ENCODE results near the gene WSB1. TPM values are rescaled to one million over a fixed set of nuclear protein-coding genes. Genes with fewer than 3 reads are reported as not detected.

WSB1 gene
- total and polyA plus RNA-seq, 2 donors (not counting 1 experiment from before 2014, with no cell fraction given) = 123 to 217 TPM

GRCh38 chr17:27354491-27355081 lies 60.7 kb downstream of the WSB1 start:
- Mint-ChIP-seq H3K4me1 (peaks cover 18% of the 10 kb centered on the region), H3K27ac (peak overlapping the region; percentile 64), H3K9me3 (ENCODE audit: insufficient read depth) (no peaks in the 10 kb centered on the region), H3K4me3 (peak overlapping the region; percentile 73), H3K27me3 (no peaks in the 10 kb centered on the region)
- Histone ChIP-seq H4K20me1 (ENCODE audit: control insufficient read depth, insufficient read depth, low read length, poor library complexity, severe bottlenecking) (no peaks in the 10 kb centered on the region), H3K9ac (ENCODE audit: low read length) (peak overlapping the region; percentile 91), H3K9me3 (ENCODE audit: control extremely low read depth in 1 of 3, control insufficient read depth in 2 of 3, insufficient read depth in 1 of 3, low read length in 2 of 3) (no peaks in the 10 kb centered on the region), H3K79me2 (ENCODE audit: control insufficient read depth, insufficient read depth, low read length) (no peaks in the 10 kb centered on the region), H2AFZ (ENCODE audit: insufficient read depth, low read depth, low read length, poor library complexity, severe bottlenecking) (peak overlapping the region; percentile 99), H3K27me3 (replicated peaks in 1 of 4; ENCODE audit: control extremely low read depth in 1 of 4, control insufficient read depth in 3 of 4, insufficient read depth in 4 of 4, low read length in 3 of 4) (no peaks in the 10 kb centered on the region), H3K27ac (ENCODE audit: low read length in 2 of 2) (no peak overlapping the region), H3K36me3 (replicated peaks in 1 of 2; ENCODE audit: control extremely low read depth in 1 of 2, control insufficient read depth in 1 of 2, extremely low read depth in 1 of 2, insufficient read depth in 2 of 2, low read length in 1 of 2) (no peaks in the 10 kb centered on the region), H3K4me1 (ENCODE audit: control insufficient read depth in 2 of 2, insufficient read depth in 2 of 2, low read length in 2 of 2) (peaks cover 11 to 17% of the 10 kb centered on the region in 2 donors), H3K4me3 (ENCODE audit: control extremely low read depth in 1 of 5, extremely low read depth in 1 of 5, insufficient read depth in 1 of 5, low read depth in 2 of 5, low read length in 4 of 5) (peak overlapping the region in 3 of 5 experiments; percentile 72 to 78 (median 73)), H3K4me2 (replicated peaks; ENCODE audit: low read depth, low read length, poor library complexity, severe bottlenecking) (peak overlapping the region; percentile 97)
- CTCF ChIA-PET = interaction anchor here (0.6 to 13.4 kb wide), 17 partner anchors 8 to 298 kb away, joined by 3 to 170 read pairs (median 6); no protein-coding TSS in a partner anchor
- intact Hi-C loops (cut with micrococcal nuclease) = loop anchor here (5.0 kb wide), 4 partner anchors 103 to 983 kb away; partner anchors contain the start of genes IFT20, KSR1 and TNFAIP1
- TF ChIP-seq CTCF (IDR thresholded peaks at IDR 0.05) = no peak
- POLR2A ChIA-PET = no interaction called here
- ATAC-seq (ENCODE audit: low read depth) (no peak), DNase-seq (peak; percentile 44)
- WGBS (ENCODE audit: insufficient coverage) = 76% methylated on average over 8 of the region's 8 CpGs

- H2AFZ ChIP-seq (ENCODE audit: insufficient read depth, low read depth, low read length, poor library complexity, severe bottlenecking) = no peak overlapping the region
- no peak overlapping the region for H3K9ac ChIP-seq (ENCODE audit: low read length)
- CTCF ChIA-PET = interaction anchor here (1.2 to 13.4 kb wide), 5 partner anchors 22 to 295 kb away, joined by 3 to 170 read pairs (median 10); no protein-coding TSS in a partner anchor
- no peak overlapping the region for H3K4me3 ChIP-seq (ENCODE audit: control extremely low read depth in 1 of 5, extremely low read depth in 1 of 5, insufficient read depth in 1 of 5, low read depth in 2 of 5, low read length in 4 of 5)
- Mint-ChIP-seq H3K4me3 (no peak overlapping the region), H3K27ac (no peak overlapping the region), H3K9me3 (ENCODE audit: insufficient read depth) (no peaks in the 10 kb centered on the region), H3K4me1 (peaks cover 18% of the 10 kb centered on the region), H3K27me3 (no peaks in the 10 kb centered on the region)
- no peaks in the 10 kb centered on the region for H3K36me3 ChIP-seq (replicated peaks in 1 of 2; ENCODE audit: control extremely low read depth in 1 of 2, control insufficient read depth in 1 of 2, extremely low read depth in 1 of 2, insufficient read depth in 2 of 2, low read length in 1 of 2)
- H3K79me2 ChIP-seq (ENCODE audit: control insufficient read depth, insufficient read depth, low read length) = no peaks in the 10 kb centered on the region
- intact Hi-C loops (cut with micrococcal nuclease) = no loop called here
- no peak overlapping the region for H3K4me2 ChIP-seq (replicated peaks; ENCODE audit: low read depth, low read length, poor library complexity, severe bottlenecking)
- H3K9me3 ChIP-seq (ENCODE audit: control extremely low read depth in 1 of 3, control insufficient read depth in 2 of 3, insufficient read depth in 1 of 3, low read length in 2 of 3) = no peaks in the 10 kb centered on the region
- TF ChIP-seq EZH2 (IDR thresholded peaks at IDR 0.05; ENCODE audit: borderline replicate concordance, insufficient read depth, low read depth, low read length, poor library complexity, severe bottlenecking) (no peak), CTCF (IDR thresholded peaks at IDR 0.05) (no peak)
- ATAC-seq (ENCODE audit: low read depth) (no peak), DNase-seq (no peak)
- H3K27me3 ChIP-seq (replicated peaks in 1 of 4; ENCODE audit: control extremely low read depth in 1 of 4, control insufficient read depth in 3 of 4, insufficient read depth in 4 of 4, low read length in 3 of 4) = no peaks in the 10 kb centered on the region
- H3K27ac ChIP-seq (ENCODE audit: low read length in 2 of 2) = no peak overlapping the region
- peaks cover 11 to 17% of the 10 kb centered on the region in 2 donors for H3K4me1 ChIP-seq (ENCODE audit: control insufficient read depth in 2 of 2, insufficient read depth in 2 of 2, low read length in 2 of 2)
- WGBS (ENCODE audit: insufficient coverage) = 95% methylated on average over 4 of the region's 4 CpGs
- POLR2A ChIA-PET = no interaction called here
- no peaks in the 10 kb centered on the region for H4K20me1 ChIP-seq (ENCODE audit: control insufficient read depth, insufficient read depth, low read length, poor library complexity, severe bottlenecking)
These were observed 61.5 kb downstream of the WSB1 start for GRCh38 chr17:27355419-27355818.

Data from B cell (primary cell).